Measurements from ENCODE around the gene NFE2L3.
A peak's percentile ranks its signal among the peaks of the same experiment; 100 is the strongest.

The NFE2L3 gene

GRCh38 chr7:26200038-26200443 is 48.0 kb downstream of the NFE2L3 start:
- no peak for DNase-seq (ENCODE audit: low spot score)

- peak; percentile 89 for DNase-seq (ENCODE audit: low spot score)
Observed at GRCh38 chr7:26200444-26201246, 48.6 kb downstream of the NFE2L3 start, which contains the start of gene HNRNPA2B1. Gene HNRNPA2B1 (minus strand): TSS chr7:26200746. CDS start chr7:26200577, 169 bp downstream.

DNA sequence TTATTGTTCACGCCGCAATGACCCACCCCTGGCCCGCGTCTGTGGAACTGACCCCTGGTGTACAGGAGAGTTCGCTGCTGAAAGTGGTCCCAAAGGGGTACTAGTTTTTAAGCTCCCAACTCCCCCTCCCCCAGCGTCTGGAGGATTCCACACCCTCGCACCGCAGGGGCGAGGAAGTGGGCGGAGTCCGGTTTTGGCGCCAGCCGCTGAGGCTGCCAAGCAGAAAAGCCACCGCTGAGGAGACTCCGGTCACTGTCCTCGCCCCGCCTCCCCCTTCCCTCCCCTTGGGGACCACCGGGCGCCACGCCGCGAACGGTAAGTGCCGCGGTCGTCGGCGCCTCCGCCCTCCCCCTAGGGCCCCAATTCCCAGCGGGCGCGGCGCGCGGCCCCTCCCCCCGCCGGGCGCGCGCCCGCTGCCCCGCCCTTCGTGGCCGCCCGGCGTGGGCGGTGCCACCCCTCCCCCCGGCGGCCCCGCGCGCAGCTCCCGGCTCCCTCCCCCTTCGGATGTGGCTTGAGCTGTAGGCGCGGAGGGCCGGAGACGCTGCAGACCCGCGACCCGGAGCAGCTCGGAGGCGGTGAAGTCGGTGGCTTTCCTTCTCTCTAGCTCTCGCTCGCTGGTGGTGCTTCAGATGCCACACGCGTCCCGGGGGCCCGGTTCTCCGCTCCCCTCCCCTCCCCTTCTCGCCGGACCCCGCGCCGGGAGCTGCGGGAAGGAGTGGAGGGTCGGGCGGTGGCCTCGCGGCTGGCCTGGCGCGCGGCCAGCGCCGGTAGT is 49.4 kb downstream of the NFE2L3 start, which contains the start of gene CBX3:
Gene CBX3, plus strand, starts transcription at position 499 of the 772 bp plus-strand sequence. CDS start 1,254 bp downstream, outside the sequence.
- peak; percentile 79 for DNase-seq (ENCODE audit: low spot score)

DNA sequence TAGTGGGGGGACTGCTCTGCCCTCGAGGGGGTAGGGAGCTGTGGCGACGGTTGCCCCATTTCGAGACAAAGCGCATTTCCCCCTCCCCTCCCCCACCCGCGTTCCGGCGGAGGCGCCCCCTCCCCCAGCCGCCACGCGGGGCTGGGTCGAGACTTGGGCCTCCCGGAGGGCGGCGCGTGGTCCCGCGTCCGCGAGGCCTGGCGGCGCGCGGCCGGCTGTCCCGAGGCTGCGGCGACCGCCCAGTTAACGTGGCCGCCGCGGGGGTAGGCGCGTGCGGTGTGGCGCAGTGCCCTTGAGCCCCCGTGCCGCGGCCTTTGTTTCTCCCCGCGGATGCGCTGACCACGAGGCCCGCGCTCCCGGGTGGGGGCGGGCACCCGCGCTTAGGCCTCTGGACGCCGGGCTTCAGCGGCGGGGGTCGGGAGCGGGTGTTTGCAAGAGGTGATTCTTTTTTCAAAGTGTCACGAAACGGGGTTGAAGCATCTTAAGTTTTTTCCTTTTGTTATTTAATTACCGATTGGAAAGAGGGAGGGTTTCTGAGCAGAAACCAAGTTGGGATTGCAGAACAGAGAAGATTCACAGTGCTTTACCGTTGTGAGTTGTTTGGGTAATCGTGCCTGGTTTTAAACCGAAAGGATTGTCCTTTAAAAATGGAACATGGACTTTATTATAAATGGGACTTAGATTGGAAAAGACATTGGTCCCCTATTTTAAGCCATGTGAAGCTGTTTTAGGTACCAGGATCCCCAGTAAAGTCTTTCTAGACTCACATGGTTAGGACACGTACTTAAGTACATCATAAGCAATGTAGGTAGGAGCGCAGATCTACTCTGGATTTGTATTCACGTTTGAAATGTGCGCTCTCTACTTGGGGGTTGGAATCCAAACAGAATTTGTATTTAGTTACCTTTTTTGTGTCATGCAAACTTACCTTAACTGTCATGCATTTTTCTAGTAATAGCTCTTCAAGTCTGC is 50.3 kb downstream of the NFE2L3 start:
- peak; percentile 36 for DNase-seq (ENCODE audit: low spot score)

DNA sequence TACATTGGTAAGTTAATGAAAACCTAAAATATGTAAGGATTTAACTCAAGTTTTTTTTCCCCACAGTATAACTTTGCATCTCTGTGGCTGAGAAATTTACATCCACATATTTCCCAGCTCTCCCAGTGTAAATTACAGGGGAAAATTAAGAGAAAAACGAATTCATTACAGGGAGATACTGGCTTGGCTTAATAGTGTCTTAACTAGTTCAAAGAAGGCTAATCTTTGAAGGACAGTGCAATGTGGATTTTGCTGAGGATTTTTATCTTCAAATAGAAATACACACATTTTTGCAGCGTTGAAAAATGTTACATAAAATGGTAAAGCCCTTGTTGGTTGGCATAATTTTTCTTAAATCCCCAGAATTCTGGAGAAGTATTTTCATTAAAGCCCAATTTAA is 51.0 kb downstream of the NFE2L3 start:
- no peak for DNase-seq (ENCODE audit: low spot score)

DNA sequence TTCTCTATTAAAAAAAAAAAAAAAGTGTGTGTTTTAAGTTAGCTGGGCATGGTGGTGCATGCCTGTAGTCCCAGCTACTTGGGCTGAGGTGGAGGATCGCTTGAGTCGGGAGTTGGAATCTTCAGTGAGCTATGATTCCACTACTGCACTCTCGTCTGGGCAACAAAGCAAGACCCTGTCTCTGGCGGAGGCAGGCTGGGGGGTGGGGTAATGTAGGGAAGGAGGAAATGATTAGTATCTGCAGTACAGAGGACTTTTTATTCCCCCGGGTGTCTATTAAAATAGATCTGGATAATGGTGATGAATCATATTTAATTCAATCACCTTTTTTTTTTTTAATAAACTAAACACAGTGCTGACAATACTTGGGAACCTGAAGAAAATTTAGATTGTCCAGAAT is 56.0 kb downstream of the NFE2L3 start:
- peak; percentile 75 for DNase-seq (ENCODE audit: low spot score)

DNA sequence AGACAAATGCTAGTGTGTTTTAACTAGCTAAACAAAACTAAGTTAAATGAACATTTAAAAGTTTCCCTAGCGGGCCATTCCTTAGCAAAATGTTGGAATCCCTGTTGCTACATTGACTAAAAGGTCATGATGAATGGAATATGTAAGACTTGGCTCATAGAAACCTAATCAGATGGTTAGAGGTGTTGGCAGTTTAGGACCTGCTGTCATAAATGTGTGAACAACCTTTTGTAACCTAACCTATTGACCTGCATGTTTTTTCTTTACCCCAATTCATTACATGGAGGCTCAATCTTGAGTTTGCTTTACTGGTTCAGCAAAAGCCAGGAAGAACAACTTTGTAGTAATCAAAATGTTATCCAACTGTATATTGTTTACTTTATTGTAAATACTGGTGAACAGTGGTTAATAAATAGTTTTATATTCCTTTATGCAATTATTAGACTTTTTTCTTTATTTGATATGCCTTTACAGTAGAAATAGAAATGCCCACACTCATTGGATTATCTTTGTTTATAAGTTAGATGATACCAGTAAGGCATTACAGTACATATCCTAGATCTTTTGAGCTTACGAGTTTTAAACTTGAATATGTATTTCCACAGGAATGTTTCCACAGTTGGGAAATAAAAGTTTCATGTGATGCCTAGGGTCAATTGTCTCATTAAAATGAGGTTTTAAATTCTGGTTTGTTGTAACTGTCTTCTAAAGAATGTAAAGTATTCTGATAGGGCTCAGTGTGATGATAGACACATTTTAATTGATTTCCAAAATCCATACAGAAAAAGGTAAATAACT is 61.1 kb downstream of the NFE2L3 start:
- DNase-seq (ENCODE audit: low spot score) = no peak

DNA sequence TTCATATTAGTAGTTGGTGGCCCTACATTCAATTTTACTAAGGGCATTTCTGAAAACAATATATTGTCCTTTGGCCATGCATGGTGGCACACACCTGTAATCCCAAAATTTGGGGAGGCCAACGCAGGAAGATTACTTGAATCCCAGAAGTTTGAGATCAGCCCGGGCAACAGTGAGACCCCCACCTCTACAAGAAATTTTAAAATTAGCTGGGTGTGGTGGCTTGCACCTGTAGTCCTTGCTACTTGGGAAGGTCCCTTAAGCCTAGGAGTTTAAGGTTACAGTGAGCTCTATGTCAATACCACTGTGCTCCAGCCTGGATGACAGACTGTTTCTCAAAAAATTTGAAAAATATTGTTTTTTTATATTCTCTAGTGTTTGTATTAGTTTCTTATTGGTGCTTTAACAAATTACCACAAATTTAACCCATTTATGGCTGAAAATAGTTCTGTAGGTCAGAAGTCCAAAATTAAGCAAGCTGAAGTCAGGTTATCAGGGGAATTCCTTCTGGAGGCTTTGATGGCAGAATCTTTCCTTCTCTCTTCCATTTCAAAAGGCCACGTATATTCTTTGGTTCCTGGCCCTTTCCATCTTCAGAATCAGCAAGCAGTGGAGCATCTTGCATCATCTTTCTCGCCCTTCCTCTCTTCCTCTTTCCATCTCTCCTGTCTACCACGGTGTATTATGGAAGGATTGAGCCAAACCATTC is 62.0 kb downstream of the NFE2L3 start:
- no peak for DNase-seq (ENCODE audit: low spot score)

- DNase-seq (ENCODE audit: low spot score) = no peak
Observed at GRCh38 chr7:26216049-26216448, 64.1 kb downstream of the NFE2L3 start.

GRCh38 chr7:26224359-26224758 is 72.4 kb downstream of the NFE2L3 start:
- DNase-seq (ENCODE audit: low spot score) = no peak

GRCh38 chr7:26227987-26228386 is 76.0 kb downstream of the NFE2L3 start:
- DNase-seq (ENCODE audit: low spot score) = no peak

- no peak for DNase-seq (ENCODE audit: low spot score)
Observed at GRCh38 chr7:26233902-26234511, 82.0 kb downstream of the NFE2L3 start.
